ENCODE data around the gene TBCD.
"Not testable (repeated sequence)": the region's sequence is repeated elsewhere in the genome, so short reads cannot be mapped to it uniquely, and the experiment has no call there.

The TBCD gene

GRCh38 chr17:82775001-82775823, 23.3 kb downstream of the TBCD start:
- TF ChIP-seq CTCF (IDR thresholded peaks at IDR 0.05) (peak; percentile 97), ZFX (IDR thresholded peaks at IDR 0.05; ENCODE audit: borderline replicate concordance) (no peak)
- no peak overlapping the region for H3K27ac ChIP-seq

GRCh38 chr17:82776454-82776853, 24.6 kb downstream of the TBCD start:
- no peak overlapping the region for H3K27ac ChIP-seq
- no peak for TF ChIP-seq ZFX (IDR thresholded peaks at IDR 0.05; ENCODE audit: borderline replicate concordance)
- TF ChIP-seq CTCF (IDR thresholded peaks at IDR 0.05): no peak

DNA sequence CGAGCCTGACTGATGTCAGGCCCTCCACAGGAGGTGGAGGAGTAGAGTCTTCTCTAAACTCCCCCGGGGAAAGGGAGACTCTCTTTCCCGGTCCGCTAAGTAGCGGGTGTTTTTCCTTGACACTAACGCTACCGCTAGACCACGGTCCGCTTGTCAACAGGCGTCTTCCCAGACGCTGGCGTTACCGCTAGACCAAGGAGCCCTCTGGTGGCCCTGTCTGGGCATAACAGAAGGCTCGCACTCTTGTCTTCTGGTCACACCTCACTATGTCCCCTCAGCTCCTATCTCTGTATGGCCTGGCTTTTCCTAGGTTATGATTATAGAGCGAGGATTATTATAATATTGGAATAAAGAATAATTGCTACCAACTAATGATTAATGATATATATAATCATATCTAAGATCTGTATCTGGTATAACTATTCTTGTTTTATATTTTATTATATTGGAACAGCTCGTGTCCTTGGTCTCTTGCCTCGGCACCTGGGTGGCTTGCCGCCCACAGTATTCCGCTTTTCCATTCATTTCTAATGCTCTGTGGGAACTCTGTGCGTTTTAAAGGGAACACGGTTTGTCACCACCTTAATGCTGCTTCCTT, 26.0 kb downstream of the TBCD start:
- H3K27ac ChIP-seq: not testable (repeated sequence)
- peak; percentile 50 for TF ChIP-seq CTCF (IDR thresholded peaks at IDR 0.05)

- no peak for TF ChIP-seq ZFX (IDR thresholded peaks at IDR 0.05; ENCODE audit: borderline replicate concordance)
- no peak for TF ChIP-seq CTCF (IDR thresholded peaks at IDR 0.05)
- no peak overlapping the region for H3K27ac ChIP-seq
Measured at GRCh38 chr17:82779541-82779940, 27.7 kb downstream of the TBCD start.

DNA sequence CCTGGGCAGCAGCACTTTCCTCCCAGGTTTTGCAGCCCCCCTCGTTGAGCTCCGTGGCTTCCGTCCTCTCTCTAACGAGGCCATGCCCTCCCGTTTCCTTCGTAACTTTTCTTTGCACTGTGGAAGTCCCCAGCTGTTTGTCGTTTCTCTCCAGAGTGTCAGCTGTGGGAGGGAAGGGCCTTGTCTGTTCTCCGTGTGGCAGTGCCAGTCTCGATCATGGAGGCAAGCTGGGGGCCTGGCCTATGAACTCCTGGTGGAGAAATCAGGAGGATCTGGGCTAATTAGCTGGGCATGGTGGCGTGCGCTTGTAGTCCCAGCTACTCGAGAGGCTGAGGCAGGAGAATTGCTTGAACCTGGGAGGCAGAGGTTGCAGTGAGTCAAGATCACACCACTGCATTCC, 28.3 kb downstream of the TBCD start:
- TF ChIP-seq ZFX (IDR thresholded peaks at IDR 0.05; ENCODE audit: borderline replicate concordance) (no peak), CTCF (IDR thresholded peaks at IDR 0.05) (no peak)
- H3K27ac ChIP-seq: no peak overlapping the region

GRCh38 chr17:82780971-82781893, 29.4 kb downstream of the TBCD start:
- TF ChIP-seq CTCF (IDR thresholded peaks at IDR 0.05) (no peak), ZFX (IDR thresholded peaks at IDR 0.05; ENCODE audit: borderline replicate concordance) (no peak)
- no peak overlapping the region for H3K27ac ChIP-seq

Measured in 22Rv1 (cell line).